HG03575 (cell line): ENCODE results near the gene STXBP1.
"Not testable (repeated sequence)": the region's sequence is repeated elsewhere in the genome, so short reads cannot be mapped to it uniquely, and the experiment has no call there.

Experiments used
- ATAC-seq: cut with Tn5 transposase; IDR thresholded peaks from one replicate; pipeline ENCODE4 v1.9.1; 2021; ENCODE audit not compliant: unreplicated experiment, insufficient number of reproducible peaks, low FRiP score; ENCODE audit errors: extremely low read depth

Gene STXBP1

DNA sequence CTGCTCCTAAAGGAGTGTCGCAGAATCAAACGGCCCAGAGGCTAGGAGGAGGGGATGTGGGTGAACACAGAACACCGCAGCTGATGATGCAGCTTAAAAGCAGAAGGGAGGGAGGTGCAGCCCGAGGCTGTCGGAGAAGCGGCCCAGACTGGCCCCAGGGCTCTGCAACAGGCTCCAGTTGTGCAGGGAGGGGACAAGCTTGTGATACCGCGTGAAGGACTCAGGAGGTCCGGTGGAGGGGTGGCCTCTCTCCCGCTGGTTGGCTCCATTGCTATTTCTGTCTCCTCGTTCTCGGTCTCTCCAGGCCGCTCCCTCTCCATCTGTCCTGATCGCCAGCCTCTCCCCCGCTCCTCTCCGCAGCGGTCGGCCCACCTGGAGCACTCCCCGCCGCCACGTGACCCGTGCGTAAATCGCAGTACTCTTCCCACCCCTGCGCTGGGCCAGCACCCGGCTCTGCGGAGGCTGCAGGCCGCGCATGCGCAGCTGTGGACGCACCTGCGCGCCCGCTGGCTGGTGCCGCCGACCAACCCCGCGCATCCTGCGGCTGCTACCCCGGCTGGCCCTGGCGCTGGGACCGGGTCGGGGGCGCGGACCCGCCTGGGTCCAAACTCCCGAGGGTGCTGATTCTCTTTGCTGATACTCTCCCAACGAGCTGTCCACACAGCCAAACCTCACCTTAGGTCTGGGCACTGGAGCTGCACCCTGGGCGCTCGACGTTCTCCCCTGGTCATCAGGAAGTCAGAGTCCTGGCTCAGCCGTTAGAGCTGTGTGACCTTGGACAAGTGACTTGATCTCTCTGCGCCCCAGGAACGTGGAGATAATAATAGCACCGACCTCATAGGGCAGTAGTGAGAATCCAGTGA is 3.7 kb upstream of the STXBP1 start:
- no peak for ATAC-seq

DNA sequence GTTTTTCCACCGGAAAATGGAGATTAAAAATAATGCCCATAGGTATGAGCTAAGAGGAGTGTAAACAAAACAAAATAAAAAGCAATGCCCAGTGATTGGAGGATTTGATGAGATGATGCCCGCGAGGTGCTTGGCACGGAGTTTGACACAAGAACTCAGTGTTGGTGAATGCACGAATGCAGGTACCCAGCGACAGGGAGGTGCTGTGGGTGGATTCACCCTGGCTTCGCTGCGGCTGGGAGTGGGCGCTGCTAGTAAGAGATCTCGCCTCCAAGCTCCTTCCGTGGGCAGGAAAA is 526 bp upstream of the STXBP1 start:
- no peak for ATAC-seq

- ATAC-seq, result no peak
Observed at GRCh38 chr9:127612939-127613582, 984 bp downstream of the STXBP1 start.

- ATAC-seq, result no peak
Observed at GRCh38 chr9:127613583-127613954, 1.5 kb downstream of the STXBP1 start.

DNA sequence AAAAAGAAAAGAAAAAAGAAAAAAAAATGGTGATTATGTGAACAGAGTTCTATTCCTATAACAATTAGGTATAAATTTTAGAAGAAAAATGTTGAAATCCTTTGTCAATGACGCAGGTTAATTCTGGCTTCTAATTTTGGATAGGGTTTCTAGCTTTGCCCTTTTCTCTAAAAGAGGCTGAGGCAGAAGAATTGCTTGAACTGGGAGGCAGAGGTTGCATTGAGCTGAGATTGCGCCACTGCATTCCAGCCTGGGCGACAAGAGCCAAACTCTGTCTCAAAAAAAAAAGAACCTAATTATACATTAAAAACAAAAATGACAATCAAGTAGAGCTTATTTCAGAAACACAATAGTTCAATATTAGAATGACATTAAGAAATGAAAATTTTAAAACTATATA is 2.9 kb downstream of the STXBP1 start:
- no peak for ATAC-seq

DNA sequence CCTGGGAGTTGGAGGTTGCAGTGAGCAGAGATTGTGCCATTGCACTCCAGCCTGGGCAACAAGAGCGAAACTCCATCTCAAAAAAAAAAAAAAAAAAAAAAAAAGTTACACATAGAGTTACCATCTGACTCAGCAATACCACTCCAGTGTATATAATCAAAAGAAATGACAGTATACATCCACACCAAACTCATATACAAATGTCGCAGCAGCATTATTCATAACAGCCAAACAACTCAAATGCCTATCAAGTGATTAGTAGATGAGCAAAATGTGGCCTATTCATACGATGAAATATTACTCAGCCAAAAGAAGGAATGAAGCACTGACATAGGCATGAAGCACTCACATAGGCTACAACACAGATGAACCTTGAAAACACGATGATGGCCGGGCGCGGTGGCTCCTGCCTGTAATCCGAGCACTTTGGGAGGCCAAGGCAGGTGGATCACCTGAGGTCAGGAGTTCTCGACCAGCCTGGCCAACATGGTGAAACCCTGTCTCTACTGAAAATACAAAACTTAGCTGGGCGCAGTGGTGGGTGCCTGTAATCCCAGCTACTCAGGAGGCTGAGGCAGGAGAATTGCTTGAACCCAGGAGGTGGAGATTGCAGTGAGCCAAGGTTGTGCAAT is 9.4 kb downstream of the STXBP1 start:
- ATAC-seq, result not testable (repeated sequence)

DNA sequence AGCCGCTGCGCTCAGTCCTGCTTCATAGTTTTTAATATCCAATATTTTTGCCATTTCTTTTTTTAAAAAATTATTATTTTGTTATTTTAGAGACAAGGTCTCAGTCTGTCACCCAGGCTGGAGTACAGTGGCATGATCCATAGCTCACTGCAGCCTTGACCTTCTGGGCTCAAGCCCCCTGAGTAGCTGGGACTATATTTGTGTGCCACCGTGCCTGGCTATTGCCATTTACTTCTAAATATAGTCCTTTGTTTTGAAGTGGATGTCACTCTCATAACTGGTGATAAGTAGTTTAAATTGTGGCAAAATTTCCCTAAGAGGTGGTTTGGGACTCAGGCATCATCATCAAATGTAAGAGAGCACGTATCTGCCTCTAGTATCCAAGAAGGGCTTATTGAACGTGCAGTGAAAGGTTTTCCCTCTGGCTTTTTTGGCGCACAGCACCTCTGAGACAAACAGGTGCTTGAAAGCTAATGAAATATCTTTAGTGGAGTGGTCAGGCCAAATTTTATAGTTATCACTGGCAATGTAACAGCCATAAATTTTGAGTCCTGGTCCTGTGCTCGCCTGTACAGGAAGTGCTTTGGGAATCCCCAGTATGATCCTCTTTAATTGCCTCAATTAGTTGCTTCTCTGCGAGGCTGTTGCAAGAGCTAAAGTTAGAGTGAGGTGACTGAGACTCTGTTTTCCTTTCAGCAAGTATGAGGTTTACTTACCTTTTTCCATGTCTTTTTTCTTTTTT is 14.8 kb downstream of the STXBP1 start:
- no peak for ATAC-seq

DNA sequence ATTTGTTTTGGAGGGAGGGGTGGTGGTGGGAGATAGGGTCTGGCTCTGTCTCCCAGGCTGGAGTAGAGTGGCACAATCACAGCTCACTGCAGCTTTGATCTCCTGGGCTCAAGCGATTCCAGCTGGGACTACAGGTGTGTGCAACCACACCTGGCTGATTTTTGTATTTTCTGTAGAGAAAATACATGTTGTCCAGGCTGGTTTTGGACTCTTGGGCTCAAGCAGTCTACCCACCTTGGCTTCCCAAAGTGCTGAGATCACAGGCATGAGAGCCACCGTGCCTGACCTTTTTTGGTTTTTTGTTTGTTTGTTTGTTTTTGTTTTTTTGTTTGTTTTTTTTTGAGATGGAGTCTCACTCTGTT is 15.4 kb downstream of the STXBP1 start:
- no peak for ATAC-seq

DNA sequence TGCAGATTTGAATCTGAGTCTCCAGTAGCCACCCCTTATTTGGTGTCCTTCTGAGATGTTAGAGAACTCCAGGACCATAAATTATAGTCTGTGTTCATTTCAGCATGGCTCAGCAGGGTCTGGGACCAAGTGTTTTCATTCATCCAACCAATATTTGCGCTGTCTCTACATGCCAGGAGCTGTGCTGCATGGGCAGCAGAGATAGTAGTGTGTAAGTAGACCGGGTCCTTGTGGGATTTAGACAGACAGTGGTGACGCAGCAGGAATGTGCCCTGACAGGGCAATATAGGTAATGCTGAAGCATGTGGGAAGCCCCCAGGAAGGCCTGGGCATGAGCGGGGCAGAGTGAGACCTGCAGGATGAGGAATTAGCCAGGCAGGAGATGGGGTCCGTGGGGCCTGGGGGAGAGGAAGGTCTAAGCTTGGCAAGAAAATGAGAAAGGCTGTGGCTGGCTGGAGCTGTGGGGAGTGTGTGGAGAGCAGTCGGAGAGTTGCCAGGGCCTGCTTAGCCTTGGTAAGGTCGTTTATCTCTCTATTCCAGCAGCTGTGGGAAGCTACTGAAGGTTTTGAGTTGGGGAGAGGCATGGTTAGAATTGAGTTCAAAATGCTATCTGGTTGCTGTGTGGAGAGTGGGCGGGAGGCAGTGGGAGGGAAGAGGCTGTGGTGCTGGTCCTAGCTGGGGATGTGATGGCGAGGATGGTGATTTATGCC is 16.8 kb downstream of the STXBP1 start:
- no peak for ATAC-seq

DNA sequence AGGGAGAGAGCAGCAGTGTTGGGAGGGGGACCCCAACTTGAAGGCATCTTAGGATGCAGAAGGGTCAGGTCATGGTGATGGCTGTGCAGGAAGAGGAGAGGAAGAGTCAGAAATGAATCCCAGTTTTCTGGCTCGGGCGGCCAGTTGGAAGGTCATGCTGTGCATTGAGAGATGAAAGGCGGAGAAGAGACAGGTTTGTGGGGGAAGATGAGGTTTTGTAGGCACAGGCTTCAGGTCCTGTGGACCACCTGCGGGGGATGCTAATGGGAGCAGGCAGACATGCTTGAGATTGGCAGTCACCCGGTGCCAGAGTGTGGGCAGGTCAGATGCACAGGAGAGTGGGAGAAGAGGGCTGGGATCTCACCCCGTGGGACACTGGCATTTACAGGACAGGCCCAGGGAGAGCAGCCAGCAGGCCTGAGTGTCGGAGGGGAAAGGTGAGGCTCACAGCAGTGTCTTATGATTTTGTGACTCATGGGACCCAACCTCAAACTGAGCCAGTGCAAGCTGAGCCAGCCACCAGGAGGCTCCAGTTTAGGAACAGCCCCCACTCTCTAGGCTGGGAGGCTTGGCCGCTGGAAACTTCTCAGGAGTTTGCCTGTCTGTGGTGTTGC is 17.5 kb downstream of the STXBP1 start:
- no peak for ATAC-seq

- ATAC-seq, result no peak
Observed at GRCh38 chr9:127633216-127633862, 21.3 kb downstream of the STXBP1 start.

DNA sequence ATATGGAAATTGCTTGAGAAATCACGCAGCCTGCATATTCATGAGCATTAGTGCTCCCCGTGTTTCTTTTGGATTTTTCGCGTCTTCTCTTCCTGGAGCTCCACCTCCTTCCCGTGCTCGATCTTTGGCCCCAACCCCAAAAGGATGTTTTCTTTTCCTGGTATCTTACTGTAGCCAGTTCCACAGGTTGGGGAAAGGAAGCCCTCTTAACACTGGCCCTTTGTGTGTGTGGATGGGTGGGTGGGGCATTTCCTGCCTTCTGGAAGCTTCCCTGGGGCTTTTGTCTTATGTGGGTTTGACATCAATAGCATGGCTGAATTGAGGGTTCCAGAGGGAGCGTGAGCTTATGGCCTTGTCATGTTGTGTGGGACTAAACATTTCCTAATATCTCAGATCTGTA is 21.9 kb downstream of the STXBP1 start:
- ATAC-seq, result no peak

DNA sequence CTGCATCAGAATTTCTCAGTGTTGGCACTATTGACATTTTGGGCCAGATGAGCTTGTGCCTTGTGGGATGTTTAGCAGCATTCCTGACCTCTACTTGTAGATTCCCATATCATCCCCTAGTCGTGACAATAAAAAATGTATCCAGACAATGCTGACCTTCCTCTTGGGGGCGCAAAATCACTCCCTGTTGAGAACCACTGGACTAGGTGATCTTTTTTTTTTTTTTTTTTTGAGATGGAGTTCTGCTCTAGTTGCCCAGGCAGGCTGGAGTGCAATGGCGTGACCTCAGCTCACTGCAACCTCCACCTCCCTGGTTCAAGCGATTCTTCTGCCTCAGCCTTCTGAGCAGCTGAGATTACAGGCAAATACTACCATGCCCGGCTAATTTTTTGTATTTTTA is 22.6 kb downstream of the STXBP1 start:
- ATAC-seq, result no peak

GRCh38 chr9:127635201-127635735 is 23.2 kb downstream of the STXBP1 start:
- no peak for ATAC-seq

DNA sequence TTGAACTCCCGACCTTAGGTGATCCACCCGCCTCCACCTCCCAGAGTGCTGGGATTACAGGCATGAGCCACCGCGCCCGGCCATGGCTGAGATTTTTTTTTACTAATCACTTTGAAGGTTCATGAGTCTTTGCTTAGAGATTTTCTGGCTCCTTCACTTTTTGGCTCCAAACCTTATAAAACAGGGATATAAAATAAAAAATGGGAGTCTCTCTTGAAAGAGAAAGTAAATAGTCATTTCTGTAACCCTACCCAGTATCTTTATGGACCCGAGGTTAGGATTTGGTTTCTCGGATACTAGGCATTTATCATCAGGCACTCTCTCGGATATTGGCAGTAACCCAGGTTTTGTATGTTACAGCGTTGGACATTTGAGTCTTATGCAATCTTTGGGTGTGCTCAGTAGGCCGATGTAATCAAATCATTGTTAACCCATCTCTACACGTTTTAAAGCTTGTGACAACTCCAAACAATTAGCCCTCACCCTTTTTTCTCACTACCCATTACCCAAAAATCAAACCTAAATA is 25.3 kb downstream of the STXBP1 start:
- no peak for ATAC-seq

- ATAC-seq, result no peak
Observed at GRCh38 chr9:127640908-127641545, 28.9 kb downstream of the STXBP1 start.

DNA sequence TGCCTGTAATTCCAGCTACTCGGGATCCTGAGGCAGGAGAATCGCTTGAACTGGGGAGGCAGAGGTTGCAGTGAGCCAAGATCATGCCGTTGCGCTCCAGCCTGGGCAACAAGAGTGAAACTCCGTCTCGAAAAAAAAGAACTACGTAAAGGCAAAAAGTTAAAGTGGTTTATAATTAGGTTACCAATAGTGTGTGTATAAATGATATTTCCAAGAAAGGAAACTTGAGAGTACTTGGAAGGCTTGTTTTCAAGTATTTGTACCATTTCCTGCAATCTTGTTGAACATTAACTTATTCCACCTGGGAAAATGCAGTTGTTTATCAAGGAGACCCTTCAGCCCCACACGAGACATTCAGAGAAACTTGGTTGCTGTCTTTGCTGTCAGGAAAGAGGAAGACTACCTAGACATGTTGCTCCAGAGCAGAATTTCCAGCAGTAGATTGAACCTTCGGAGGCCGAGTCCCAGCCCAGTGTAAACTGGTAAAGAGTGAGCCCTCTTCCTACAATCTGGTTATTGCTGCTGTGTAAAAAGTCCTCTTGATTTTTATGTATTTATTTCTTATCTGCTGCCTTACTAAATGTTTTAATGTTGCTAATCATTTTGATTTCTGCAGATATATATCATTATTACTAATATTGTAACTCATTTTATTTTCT is 30.1 kb downstream of the STXBP1 start:
- ATAC-seq, result no peak
